IPS DF 19.7 (cell line): ENCODE results near the gene NDUFA1.
"Not testable (repeated sequence)": the region's sequence is repeated elsewhere in the genome, so short reads cannot be mapped to it uniquely, and the experiment has no call there.

Experiments
- DNase-seq: peaks from one replicate; pipeline ENCODE4 v3.0.0-alpha.2; 2013; ENCODE audit warnings: low read depth, low spot score

Gene NDUFA1

DNA sequence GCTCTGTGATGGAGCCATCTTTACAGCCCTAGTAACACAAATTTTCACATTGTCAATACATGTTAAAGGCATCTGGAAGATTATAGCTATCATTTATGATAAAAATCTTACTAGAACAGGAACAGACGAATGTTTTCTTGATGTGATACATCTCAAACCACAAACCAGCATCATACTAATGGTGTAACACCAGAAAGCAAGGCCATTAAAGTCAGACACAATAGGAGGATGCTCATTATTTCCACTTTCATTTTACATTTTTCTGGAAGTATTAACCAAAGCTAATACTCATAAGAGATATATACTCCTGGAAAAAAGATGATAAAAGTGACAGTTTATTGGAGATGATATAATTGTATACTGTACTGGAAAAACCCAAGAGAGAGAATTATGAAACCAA is 29.3 kb downstream of the NDUFA1 start:
- no peak for DNase-seq

GRCh38 chrX:119916310-119916709 is 44.7 kb downstream of the NDUFA1 start:
- no peak for DNase-seq

- no peak for DNase-seq
Measured at GRCh38 chrX:119917877-119918276, 46.2 kb downstream of the NDUFA1 start.

DNA sequence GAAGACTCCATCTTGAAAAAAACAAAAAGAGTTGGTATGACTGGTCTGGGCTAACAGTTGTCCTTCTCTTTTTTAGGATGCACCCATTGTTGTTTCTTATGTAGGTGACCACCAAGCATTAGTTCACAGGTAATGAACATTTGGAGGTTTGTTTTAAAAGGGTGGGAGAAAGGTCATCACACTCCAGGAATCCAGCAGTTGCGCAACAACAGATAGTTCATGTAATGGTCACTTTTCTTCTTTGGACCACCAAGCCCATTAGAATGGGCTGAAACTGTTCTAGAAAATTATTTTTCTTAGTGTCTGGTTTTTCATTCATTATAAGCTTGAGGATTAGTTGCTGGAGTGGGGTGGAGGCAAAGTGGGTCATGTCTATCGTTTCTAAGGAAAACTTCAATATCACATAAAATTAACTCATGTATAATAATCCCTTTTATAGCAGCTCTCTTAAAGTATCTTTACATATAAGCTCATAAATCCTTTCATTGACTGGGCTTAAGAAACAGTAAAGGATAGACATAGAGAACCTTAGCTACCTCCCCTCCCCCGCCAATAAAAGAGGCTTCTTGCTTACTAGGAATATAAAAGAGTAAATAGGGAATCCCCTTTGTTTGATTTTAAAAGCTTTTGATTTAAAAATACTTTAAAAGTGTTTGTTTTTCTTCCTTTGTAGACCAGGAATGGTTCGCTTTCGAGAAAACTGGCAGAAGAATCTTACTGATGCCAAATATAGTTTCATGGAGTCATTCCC is 48.4 kb downstream of the NDUFA1 start:
- no peak for DNase-seq

- not testable (repeated sequence) for DNase-seq
Measured at GRCh38 chrX:119922391-119922790, 50.8 kb downstream of the NDUFA1 start.
